VCaP (cell line): Measurements from ENCODE around the gene HOXC11.

Source experiments
- H3K27ac ChIP-seq: fragments of 450-650 bp; 2 replicates; pipeline ENCODE4 v1.5.1; 2017
- TF ChIP-seq, protein P1 (sequence below): fragments of 450-650 bp; conservative IDR thresholded peaks from 2 replicates; pipeline ENCODE4 v1.5.1; 2017; ENCODE audit warnings: mild to moderate bottlenecking, moderate library complexity

HOXC11 gene

GRCh38 chr12:54010053-54010971 is 37.4 kb downstream of the HOXC11 start:
- no peak overlapping the region for H3K27ac ChIP-seq
- TF ChIP-seq, protein P1, sequence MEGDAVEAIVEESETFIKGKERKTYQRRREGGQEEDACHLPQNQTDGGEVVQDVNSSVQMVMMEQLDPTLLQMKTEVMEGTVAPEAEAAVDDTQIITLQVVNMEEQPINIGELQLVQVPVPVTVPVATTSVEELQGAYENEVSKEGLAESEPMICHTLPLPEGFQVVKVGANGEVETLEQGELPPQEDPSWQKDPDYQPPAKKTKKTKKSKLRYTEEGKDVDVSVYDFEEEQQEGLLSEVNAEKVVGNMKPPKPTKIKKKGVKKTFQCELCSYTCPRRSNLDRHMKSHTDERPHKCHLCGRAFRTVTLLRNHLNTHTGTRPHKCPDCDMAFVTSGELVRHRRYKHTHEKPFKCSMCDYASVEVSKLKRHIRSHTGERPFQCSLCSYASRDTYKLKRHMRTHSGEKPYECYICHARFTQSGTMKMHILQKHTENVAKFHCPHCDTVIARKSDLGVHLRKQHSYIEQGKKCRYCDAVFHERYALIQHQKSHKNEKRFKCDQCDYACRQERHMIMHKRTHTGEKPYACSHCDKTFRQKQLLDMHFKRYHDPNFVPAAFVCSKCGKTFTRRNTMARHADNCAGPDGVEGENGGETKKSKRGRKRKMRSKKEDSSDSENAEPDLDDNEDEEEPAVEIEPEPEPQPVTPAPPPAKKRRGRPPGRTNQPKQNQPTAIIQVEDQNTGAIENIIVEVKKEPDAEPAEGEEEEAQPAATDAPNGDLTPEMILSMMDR = no peak

- TF ChIP-seq, protein P1 = no peak
- H3K27ac ChIP-seq = no peak overlapping the region
These were observed 38.2 kb downstream of the HOXC11 start for GRCh38 chr12:54010972-54011664.

DNA sequence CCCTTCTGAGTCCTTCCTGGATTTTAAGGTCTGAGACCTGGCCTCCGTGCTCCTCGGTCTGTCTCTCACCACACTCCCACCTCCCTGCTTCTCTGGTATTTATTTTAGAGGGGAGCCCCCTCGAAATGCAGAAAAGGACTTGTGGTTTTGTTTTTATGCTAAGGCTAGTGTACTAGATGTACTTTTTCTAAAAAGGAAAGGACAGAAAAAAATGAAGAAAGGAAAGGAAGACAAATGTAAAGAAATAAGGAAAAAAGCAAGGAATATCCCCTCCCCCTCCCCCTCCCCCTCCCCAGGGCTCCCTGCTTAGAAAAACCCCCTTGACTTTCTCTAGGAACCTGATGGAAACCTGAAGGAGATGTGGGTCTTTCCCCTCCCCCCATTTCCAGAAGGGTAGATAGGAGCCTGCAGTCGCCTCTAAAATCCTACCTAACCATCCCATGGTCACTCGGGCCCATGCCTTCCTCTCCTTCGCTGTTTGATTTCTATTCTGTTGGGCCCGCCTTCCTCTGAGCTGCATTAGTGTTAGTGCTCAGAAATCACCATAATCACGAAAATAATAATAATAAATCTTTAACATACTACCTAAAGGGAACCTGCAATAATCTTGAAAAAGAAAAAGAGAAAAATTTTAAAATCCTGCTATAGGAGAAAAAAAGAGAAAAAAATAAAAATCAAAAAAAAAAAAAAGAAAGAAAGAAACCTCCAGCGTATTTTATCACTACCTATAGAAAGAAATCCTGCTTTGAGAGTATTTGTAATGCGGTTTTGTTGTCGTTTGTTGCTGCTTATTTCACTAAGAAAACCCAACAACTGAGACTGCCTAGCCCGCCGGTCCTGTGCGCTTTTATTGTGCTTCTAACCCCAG is 39.0 kb downstream of the HOXC11 start:
- no peak overlapping the region for H3K27ac ChIP-seq

DNA sequence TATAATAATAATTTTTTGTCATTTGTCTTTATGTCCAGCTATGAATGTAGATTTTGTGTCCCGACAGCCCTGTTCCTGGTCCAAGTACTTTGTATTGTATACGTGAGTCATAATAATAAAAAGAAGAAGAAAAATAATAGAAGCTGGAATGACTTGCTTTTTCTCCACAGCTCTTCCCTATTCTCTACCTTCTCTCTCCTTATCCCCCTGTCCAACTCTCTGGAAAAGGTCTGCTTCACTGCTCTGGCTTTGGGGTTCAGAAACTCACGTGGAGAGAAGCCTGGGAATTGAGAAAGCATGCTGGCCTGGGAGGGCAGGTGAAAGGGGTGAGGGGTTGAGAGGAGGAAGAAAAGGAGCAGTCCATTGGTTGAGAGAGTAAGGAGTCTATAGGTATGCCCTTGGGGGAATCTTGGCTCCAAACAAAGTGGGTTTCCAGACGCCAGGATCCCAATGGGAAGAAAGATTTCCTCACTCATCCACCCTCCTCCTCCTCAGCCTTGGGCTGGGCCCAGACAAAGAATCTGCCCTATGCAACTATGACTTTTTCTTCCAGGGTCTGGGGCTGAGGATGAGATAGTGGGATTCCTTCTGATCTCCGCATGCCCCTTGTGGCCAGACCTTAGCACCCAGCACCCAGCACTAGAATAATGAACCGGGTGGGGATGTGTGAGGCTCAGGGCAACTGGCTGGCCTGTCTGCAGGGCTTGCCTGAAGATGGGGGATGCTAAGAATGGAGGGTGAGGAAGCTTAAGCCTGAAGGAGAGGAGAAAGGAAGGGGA is 39.9 kb downstream of the HOXC11 start:
- no peak overlapping the region for H3K27ac ChIP-seq
- TF ChIP-seq, protein P1 = no peak

More for the DNA sequence above, 39.0 kb downstream of the HOXC11 start:
- TF ChIP-seq, protein P1 = no peak

- TF ChIP-seq, protein P1 = no peak
These were observed 41.6 kb downstream of the HOXC11 start for GRCh38 chr12:54014377-54015017.

DNA sequence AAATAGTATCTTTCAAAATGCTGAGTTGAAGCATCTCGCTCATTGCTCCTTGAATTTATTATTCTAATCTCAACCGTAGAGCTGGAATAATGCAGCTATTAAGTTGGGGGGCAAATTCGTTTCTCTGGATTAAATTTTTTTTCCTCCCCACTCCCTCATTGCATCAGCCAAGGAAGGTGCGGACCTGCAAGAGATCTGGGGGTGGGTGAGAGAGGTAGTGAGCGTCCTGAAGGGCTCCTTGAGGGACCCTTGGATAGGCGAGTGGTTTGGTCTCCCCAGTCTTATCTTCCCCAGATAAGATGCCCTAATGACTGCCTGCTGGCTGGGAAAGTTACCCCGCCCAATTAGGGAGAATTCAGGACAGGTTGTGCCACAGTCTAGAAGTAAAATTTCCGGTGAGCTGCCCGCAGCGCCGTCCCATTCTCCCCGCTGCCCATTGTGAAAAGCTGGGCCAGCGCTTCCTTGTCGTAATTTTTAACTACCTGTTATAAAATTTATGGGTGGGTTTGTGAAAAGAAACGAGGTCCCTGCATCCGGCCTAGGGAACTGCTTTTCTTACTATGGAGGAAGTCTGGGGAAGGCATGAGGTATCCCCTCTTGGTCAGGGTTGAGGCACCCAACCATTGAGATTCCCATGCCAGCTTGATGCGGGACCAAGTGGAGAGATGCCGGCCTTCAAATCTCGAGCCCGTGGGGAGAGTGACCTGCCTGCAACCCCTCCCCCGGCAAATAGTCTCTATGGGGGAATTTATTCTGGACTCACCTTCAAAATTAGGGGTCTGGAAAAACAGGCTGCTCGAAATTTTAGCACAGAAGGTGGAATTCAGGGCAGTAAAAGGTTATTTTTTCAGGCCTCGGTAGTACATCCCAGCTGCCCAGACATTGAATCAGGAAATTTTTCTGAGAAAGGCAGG is 42.3 kb downstream of the HOXC11 start:
- TF ChIP-seq, protein P1 = no peak
- H3K27ac ChIP-seq = peak overlapping the region; percentile 97; the same call in 1 of the 2 replicates

More at GRCh38 chr12:54014377-54015017, 41.6 kb downstream of the HOXC11 start:
- H3K27ac ChIP-seq = no peak overlapping the region
